Transverse colon (tissue), 4 donors: Measurements from ENCODE around the gene RETREG3. TPM values are rescaled to one million over a fixed set of nuclear protein-coding genes. Genes with fewer than 3 reads are reported as not detected.

Source experiments
- DNase-seq: peaks from one replicate; pipeline ENCODE4 v3.0.0-alpha.2; 2019
- H3K27ac ChIP-seq, 4 donors: fragments of 200-600 bp; sonication (generic); 2 replicates each; pipeline ENCODE4 v1.5.1; 2016 to 2018; ENCODE audit warnings: inconsistent platforms in 4 of 4
- H3K27me3 ChIP-seq: fragments of 200-600 bp; sonication (generic); 2 replicates; pipeline ENCODE4 v1.5.1; 2017; ENCODE audit warnings: inconsistent platforms
- H3K36me3 ChIP-seq, 4 donors: fragments of 200-600 bp; sonication (generic); 2 replicates each; pipeline ENCODE4 v1.5.1; 2017 to 2019; ENCODE audit warnings: inconsistent platforms in 4 of 4
- H3K4me1 ChIP-seq, 4 donors: fragments of 200-600 bp; sonication (generic); 2 replicates each; pipeline ENCODE4 v1.5.1; 2017 to 2020; ENCODE audit warnings: inconsistent platforms in 4 of 4
- H3K4me3 ChIP-seq, 4 donors: fragments of 200-600 bp; sonication (generic); 1 replicate in 1 of 4; 2 replicates in 3 of 4; pipeline versions ENCODE4 v1.5.1 to v1.6.1; 2017 to 2019; ENCODE audit warnings: inconsistent platforms in 4 of 4
- H3K9me3 ChIP-seq, 2 donors: fragments of 200-600 bp; sonication (generic); 2 replicates each; pipeline ENCODE4 v1.5.1; 2017 to 2019; ENCODE audit warnings: inconsistent platforms in 2 of 2
- CTCF ChIP-seq, 5 experiments: fragments of 200-600 bp in 3 of 5; fragments of 450-650 bp in 2 of 5; sonication (generic) in 3 of 5; IDR thresholded peaks; 1 replicate in 2 of 5; 2 replicates in 3 of 5; pipeline ENCODE4 v1.5.1; 2016 to 2017; ENCODE audit warnings: antibody characterized with exemption in 5 of 5, inconsistent platforms in 3 of 5, mild to moderate bottlenecking in 2 of 5, moderate library complexity in 1 of 5
- EP300 ChIP-seq: sonication (generic); formaldehyde crosslinking; IDR thresholded peaks from one replicate; pipeline ENCODE4 v1.6.1; 2017; ENCODE audit warnings: antibody characterized with exemption, low read depth
- POLR2A ChIP-seq: fragments of 450-650 bp; IDR thresholded peaks from one replicate; pipeline ENCODE4 v1.6.1; 2016; ENCODE audit warnings: antibody characterized with exemption, mild to moderate bottlenecking, moderate library complexity
- POLR2AphosphoS5 ChIP-seq, 3 donors: sonication (generic); formaldehyde crosslinking; IDR thresholded peaks; one replicate each; pipeline ENCODE4 v1.6.1; 2016; ENCODE audit warnings: antibody characterized with exemption in 3 of 3
- WGBS, 2 donors: methylation state at CpG; one replicate each; pipeline ENCODE4 v1.1.5; 2018; ENCODE audit warnings: low coverage in 1 of 2; 5-methylcytosine and 5-hydroxymethylcytosine counted together
- in situ Hi-C, 4 donors: fragments of 200-750 bp; cut with MboI; loops; one replicate each; pipeline versions ENCODE4 v1.15.0 to v1.15.1; 2017; ENCODE audit warnings: low sequenced_read_pairs in 3 of 4, low pct_ligation_motif_present in 1 of 4, low pct_unique_long_range_greater_than_20kb in 1 of 4
- intact Hi-C: fragments of 100-400 bp; cut with DNase I; formaldehyde crosslinking; loops from one replicate; pipeline ENCODE4 v1.15.1; 2023; ENCODE audit warnings: low total_unique reads
- total RNA-seq, 4 donors: library from RNA; depleted of rRNA; stranded (reverse); fragments of >200 nt; gene quantifications; one replicate each; pipeline ENCODE4 v1.1.0, GENCODE V29; 2016

RETREG3 gene
- total RNA-seq, 4 donors from 2014 or later = 47.2 to 71.8 (median 59.0) TPM

- H3K9me3 ChIP-seq = no peaks in the 10 kb centered on the region
- peaks cover 11 to 23% (median 14%) of the 10 kb centered on the region in 4 donors for H3K4me1 ChIP-seq
- no peak for DNase-seq
- no peak overlapping the region for H3K27ac ChIP-seq
- no peak for TF ChIP-seq POLR2AphosphoS5 (IDR thresholded peaks at IDR 0.05)
- TF ChIP-seq EP300 = no peak
- TF ChIP-seq CTCF (IDR thresholded peaks at IDR 0.05) = no peak
- no peak overlapping the region for H3K4me3 ChIP-seq
- WGBS, 2 donors = 60 to 77% methylated on average over 1 to 3 of the region's 3 CpGs
- in situ Hi-C loops = no loop called here
- intact Hi-C loops = no loop called here
- H3K36me3 ChIP-seq = peaks cover 0 to 47% (median 21%) of the 10 kb centered on the region in 4 donors
- H3K27me3 ChIP-seq = no peaks in the 10 kb centered on the region
Observed at GRCh38 chr17:42574463-42574862, 34.7 kb downstream of the RETREG3 start.

GRCh38 chr17:42573095-42573494 lies 36.1 kb downstream of the RETREG3 start:
- 71 to 77% methylated on average over 4 of the region's 4 CpGs for WGBS, 2 donors
- Histone ChIP-seq H3K9me3 (no peaks in the 10 kb centered on the region), H3K4me3 (no peak overlapping the region), H3K27me3 (no peaks in the 10 kb centered on the region), H3K36me3 (peaks cover 0 to 56% (median 30%) of the 10 kb centered on the region in 4 donors), H3K4me1 (peaks cover 5 to 21% (median 14%) of the 10 kb centered on the region in 4 donors), H3K27ac (no peak overlapping the region)
- TF ChIP-seq POLR2AphosphoS5 (IDR thresholded peaks at IDR 0.05) (no peak), POLR2A (no peak), CTCF (IDR thresholded peaks at IDR 0.05) (no peak), EP300 (no peak)
- intact Hi-C loops (no loop called here), in situ Hi-C loops (no loop called here)
- peak; percentile 1 for DNase-seq

GRCh38 chr17:42571435-42572225 lies 37.5 kb downstream of the RETREG3 start:
- Histone ChIP-seq H3K4me1 (peaks cover under 1 to 21% (median 14%) of the 10 kb centered on the region in 4 donors), H3K9me3 (no peaks in the 10 kb centered on the region), H3K36me3 (peaks cover 0 to 56% (median 30%) of the 10 kb centered on the region in 4 donors), H3K27me3 (no peaks in the 10 kb centered on the region), H3K27ac (no peak overlapping the region), H3K4me3 (no peak overlapping the region)
- DNase-seq = peak; percentile 6
- intact Hi-C loops (no loop called here), in situ Hi-C loops (no loop called here)
- TF ChIP-seq EP300 = no peak
- 71 to 79% methylated on average over 8 to 12 of the region's 12 CpGs for WGBS, 2 donors

- H3K4me1 ChIP-seq = peaks cover 14 to 31% (median 28%) of the 10 kb centered on the region in 4 donors
- WGBS, 2 donors = 83 to 88% methylated on average over 2 to 14 of the region's 14 CpGs
- intact Hi-C loops = no loop called here
- H3K36me3 ChIP-seq = peaks cover 0 to 52% (median 28%) of the 10 kb centered on the region in 4 donors
- peak overlapping the region in 2 of 4 donors; percentile 79 to 80 for H3K4me3 ChIP-seq
- no peaks in the 10 kb centered on the region for H3K27me3 ChIP-seq
- TF ChIP-seq EP300 (no peak), POLR2AphosphoS5 (IDR thresholded peaks at IDR 0.05) (no peak), POLR2A (no peak), CTCF (IDR thresholded peaks at IDR 0.05) (no peak)
- no peaks in the 10 kb centered on the region for H3K9me3 ChIP-seq
- DNase-seq = peak; percentile 8
- in situ Hi-C loops = no loop called here
- peak overlapping the region; percentile 87 to 96 (median 94) for H3K27ac ChIP-seq
Observed at GRCh38 chr17:42568341-42569111, 40.6 kb downstream of the RETREG3 start.
